ENCODE measurements around the gene GPC6.

The GPC6 gene

GRCh38 chr13:94140027-94140426 is 913.4 kb downstream of the GPC6 start:
- no peak overlapping the region for H3K4me3 ChIP-seq (ENCODE audit: low read length)
- no peak for TF ChIP-seq CTCF (conservative IDR thresholded peaks at IDR 0.05; ENCODE audit: low read depth, low read length)

GRCh38 chr13:94140511-94140910 is 913.9 kb downstream of the GPC6 start:
- no peak for TF ChIP-seq CTCF (conservative IDR thresholded peaks at IDR 0.05; ENCODE audit: low read depth, low read length)
- DNase-seq (ENCODE audit: low read depth): no peak

More at GRCh38 chr13:94140027-94140426, 913.4 kb downstream of the GPC6 start:
- no peak for DNase-seq (ENCODE audit: low read depth)

GRCh38 chr13:94143624-94144350 is 917.2 kb downstream of the GPC6 start:
- H3K4me3 ChIP-seq (ENCODE audit: low read length): no peak overlapping the region
- TF ChIP-seq CTCF (conservative IDR thresholded peaks at IDR 0.05; ENCODE audit: low read depth, low read length): no peak
- DNase-seq (ENCODE audit: low read depth): no peak

More at GRCh38 chr13:94140511-94140910, 913.9 kb downstream of the GPC6 start:
- H3K4me3 ChIP-seq (ENCODE audit: low read length): no peak overlapping the region

GRCh38 chr13:94145966-94146365 is 919.4 kb downstream of the GPC6 start:
- no peak for TF ChIP-seq CTCF (conservative IDR thresholded peaks at IDR 0.05; ENCODE audit: low read depth, low read length)

DNA sequence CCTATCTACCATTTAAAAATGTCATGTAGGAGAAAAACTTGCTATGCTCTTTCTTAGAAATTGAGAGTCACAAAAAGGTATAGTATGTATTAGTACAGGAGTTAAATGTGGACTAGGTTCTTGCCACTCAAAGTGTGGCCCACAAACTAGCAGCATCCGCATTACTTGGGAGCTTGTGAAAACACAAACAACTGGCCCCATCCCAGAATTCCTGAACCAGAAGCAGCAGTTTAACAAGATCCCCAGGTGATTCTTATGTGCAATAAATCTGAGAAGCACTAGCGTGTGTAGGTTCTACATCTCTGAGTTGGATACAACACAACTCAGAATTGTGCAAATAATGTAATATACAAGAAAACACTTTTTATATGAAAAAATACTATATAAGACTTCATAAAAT is 927.0 kb downstream of the GPC6 start:
- no peak for TF ChIP-seq CTCF (conservative IDR thresholded peaks at IDR 0.05; ENCODE audit: low read depth, low read length)
- no peak for DNase-seq (ENCODE audit: low read depth)
- no peak overlapping the region for H3K4me3 ChIP-seq (ENCODE audit: low read length)

More at GRCh38 chr13:94145966-94146365, 919.4 kb downstream of the GPC6 start:
- no peak overlapping the region for H3K4me3 ChIP-seq (ENCODE audit: low read length)
- no peak for DNase-seq (ENCODE audit: low read depth)

GRCh38 chr13:94154367-94154766 is 927.8 kb downstream of the GPC6 start:
- TF ChIP-seq CTCF (conservative IDR thresholded peaks at IDR 0.05; ENCODE audit: low read depth, low read length): no peak
- DNase-seq (ENCODE audit: low read depth): peak; percentile 91
- H3K4me3 ChIP-seq (ENCODE audit: low read length): no peak overlapping the region

GRCh38 chr13:94157705-94158218 is 931.2 kb downstream of the GPC6 start:
- H3K4me3 ChIP-seq (ENCODE audit: low read length): no peak overlapping the region
- no peak for DNase-seq (ENCODE audit: low read depth)
- TF ChIP-seq CTCF (conservative IDR thresholded peaks at IDR 0.05; ENCODE audit: low read depth, low read length): no peak
